H7 (cell line): ENCODE results near the gene HSPA1L. TPM values are rescaled to one million over a fixed set of nuclear protein-coding genes. Genes with fewer than 3 reads are reported as not detected.
"Not testable (repeated sequence)": the region's sequence is repeated elsewhere in the genome, so short reads cannot be mapped to it uniquely, and the experiment has no call there.

Experiments used
- DNase-seq: peaks from one replicate; pipeline ENCODE4 v3.0.0; 2012
- H3K27me3 ChIP-seq: 2 replicates; pipeline ENCODE4 v1.6.0; 2011; ENCODE audit warnings: mild to moderate bottlenecking, low read length; ENCODE audit not compliant: control insufficient read depth, insufficient read depth
- H3K36me3 ChIP-seq: replicated peaks from 2 replicates; pipeline ENCODE4 v1.5.1; 2011; ENCODE audit warnings: low read length; ENCODE audit not compliant: control insufficient read depth, insufficient read depth
- H3K4me3 ChIP-seq: 2 replicates; pipeline ENCODE4 v1.5.1; 2011; ENCODE audit warnings: low read depth, mild to moderate bottlenecking, control low read depth, low read length, moderate library complexity; ENCODE audit not compliant: insufficient read depth
- total RNA-seq: library from RNA; depleted of rRNA; stranded (reverse); fragments of >200 nt; shearing (Covaris generic); gene quantifications from 2 replicates; pipeline ENCODE4 v1.2.3, GENCODE V29; 2014

Gene HSPA1L
- total RNA-seq, 1 experiment from 2014 or later = 0.55 TPM

GRCh38 chr6:31811645-31812044 is 3.4 kb downstream of the HSPA1L start:
- Histone ChIP-seq H3K36me3 (no peaks in the 10 kb centered on the region), H3K4me3 (no peak overlapping the region), H3K27me3 (no peaks in the 10 kb centered on the region)
- no peak for DNase-seq

DNA sequence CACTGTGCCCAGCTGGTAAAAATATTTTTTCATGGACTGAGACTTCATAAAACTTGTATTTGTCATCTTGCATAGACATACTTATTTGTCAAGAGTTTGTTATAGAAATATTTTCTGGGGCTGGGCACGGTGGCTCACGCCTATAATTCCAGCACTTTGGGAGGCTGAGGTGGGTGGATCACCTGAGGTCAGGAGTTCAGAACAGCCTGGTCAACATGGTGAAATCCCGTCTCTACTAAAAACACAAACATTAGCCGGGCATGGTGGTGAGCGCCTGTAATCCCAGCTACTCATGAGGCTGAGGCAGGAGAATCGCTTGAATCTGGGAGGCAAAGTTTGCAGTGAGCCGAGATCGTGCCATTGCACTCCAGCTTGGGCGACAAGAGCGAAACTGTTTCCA is 6.5 kb downstream of the HSPA1L start:
- not testable (repeated sequence) for DNase-seq

GRCh38 chr6:31806470-31807272 is 8.4 kb downstream of the HSPA1L start, which contains the start of gene LSM2:
Gene LSM2, minus strand, starts transcription at chr6:31806966. Its CDS starts 209 bp downstream, at chr6:31806757.
- peak within 1 kb of the TSS; percentile 92 for H3K4me3 ChIP-seq
- H3K36me3 ChIP-seq = peaks cover 4% of the 10 kb centered on the region
- DNase-seq = peak; percentile 100
- H3K27me3 ChIP-seq = no peaks in the 10 kb centered on the region

More for the DNA sequence above, 6.5 kb downstream of the HSPA1L start:
- H3K27me3 ChIP-seq, H3K4me3 ChIP-seq, H3K36me3 ChIP-seq: not testable (repeated sequence)

DNA sequence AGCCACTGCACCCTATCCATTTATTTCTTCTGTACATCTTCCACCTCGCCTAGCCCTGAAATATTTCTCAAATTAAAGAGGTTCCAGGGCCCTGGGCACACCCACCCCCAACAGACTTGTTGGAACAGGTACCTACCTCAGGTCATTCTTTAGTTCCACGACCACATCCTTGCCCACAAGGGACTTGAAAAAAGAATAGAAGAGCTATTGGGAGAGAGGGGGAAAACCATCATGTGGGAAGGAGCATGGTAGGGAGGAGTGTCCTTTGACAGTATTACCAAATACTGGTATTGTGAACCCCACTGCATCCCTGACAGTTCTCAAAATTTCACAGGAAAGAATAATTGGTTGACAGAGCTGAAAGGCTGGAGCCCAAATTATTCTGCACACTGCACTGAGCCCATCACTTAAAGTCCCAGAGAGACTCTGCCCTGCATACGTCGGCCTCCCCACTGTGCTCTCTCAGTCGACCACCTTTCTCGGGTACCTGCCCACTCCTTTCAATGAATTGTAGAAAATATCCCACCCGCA is 9.1 kb downstream of the HSPA1L start:
- Histone ChIP-seq H3K27me3 (no peaks in the 10 kb centered on the region), H3K4me3 (peak overlapping the region; percentile 92), H3K36me3 (peaks cover 4% of the 10 kb centered on the region)
- no peak for DNase-seq

GRCh38 chr6:31801031-31801927 is 13.8 kb downstream of the HSPA1L start:
- not testable (repeated sequence) for H3K27me3 ChIP-seq, H3K36me3 ChIP-seq, DNase-seq, H3K4me3 ChIP-seq

DNA sequence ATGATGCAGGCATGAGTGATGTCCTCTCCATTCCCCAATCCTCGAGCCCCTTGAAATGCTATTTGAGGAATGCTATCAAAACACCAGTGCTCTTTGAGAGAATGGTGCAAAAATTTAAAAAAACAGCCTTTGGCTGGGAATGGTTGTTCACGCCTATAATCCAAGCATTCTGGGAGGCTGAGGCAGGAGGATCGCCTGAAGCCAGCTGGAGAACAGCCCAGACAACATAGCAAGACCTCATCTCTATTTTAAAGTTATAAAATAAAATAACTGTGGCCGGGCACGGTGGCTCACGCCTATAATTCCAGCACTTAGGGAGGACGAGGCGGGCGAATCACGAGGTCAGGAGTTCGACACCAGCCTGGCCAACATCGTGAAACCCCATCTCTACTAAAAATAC is 15.3 kb downstream of the HSPA1L start:
- no peak for DNase-seq
- no peak overlapping the region for H3K4me3 ChIP-seq
- peaks cover 6% of the 10 kb centered on the region for H3K36me3 ChIP-seq
- H3K27me3 ChIP-seq = no peaks in the 10 kb centered on the region

DNA sequence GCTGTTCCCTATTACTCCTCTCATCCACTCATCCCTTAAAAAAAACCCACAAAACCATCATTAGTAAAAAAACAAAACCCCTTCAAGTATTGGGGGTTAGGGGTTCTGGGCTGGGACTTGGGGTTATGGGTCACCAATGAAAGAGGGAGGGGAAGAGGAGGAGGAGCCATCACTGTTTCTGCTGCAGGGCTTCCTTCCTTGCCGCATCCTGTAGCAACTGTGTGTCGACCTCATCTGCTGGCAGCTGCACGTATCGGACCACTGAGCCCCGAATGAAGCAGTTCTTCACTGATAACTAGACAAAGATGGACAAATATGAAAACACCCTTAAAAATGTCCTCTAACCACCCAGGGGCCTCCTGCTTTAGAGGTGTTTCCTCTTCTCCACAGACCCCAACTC is 17.5 kb downstream of the HSPA1L start:
- no peak overlapping the region for H3K4me3 ChIP-seq
- peaks cover 2% of the 10 kb centered on the region for H3K36me3 ChIP-seq
- DNase-seq = no peak
- H3K27me3 ChIP-seq = no peaks in the 10 kb centered on the region

GRCh38 chr6:31796993-31797385 is 18.1 kb downstream of the HSPA1L start:
- Histone ChIP-seq H3K36me3 (peaks cover 6% of the 10 kb centered on the region), H3K27me3 (no peaks in the 10 kb centered on the region), H3K4me3 (no peak overlapping the region)
- no peak for DNase-seq

DNA sequence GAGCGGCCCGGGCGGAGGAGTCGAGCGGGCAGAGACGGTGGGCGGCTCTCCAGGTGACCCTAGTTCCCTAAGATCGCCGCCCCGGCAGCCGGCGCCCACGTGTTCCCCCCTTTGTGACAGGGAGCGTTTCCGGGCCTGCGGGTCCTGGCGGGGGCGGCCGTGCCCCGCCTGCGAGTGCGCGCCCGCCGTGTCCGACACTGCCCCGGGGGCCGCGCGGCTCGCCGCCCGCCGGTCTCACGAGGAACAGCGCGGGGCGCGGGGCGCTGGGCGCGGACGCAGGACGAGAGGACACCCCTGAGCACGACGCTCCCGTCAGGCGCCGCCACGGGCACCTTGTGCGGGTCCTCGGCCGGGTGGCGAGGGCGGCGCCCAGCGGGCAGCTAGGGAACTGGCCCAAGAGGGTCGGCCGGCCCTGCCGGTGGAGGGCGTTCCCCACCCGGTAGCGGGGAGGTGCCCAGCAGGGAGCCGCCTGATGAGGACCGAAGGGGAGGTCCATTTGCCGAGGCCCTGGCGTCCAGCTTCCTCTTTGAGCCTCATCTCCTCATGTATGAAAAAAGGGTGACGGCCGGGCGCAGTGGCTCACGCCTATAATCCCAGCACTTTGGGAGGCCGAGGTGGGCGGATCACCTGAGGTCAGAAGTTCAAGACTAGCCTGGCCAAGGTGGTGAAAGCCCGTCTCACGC is 19.3 kb downstream of the HSPA1L start, which contains the start of gene VARS1:
Gene VARS1, minus strand, starts transcription at position 137 of the 683 bp plus-strand sequence. CDS start 535 bp downstream, outside the sequence.
- H3K36me3 ChIP-seq = peaks cover 11% of the 10 kb centered on the region
- H3K27me3 ChIP-seq = no peaks in the 10 kb centered on the region
- H3K4me3 ChIP-seq = peak within 1 kb of the TSS; percentile 74
- peak; percentile 100 for DNase-seq

DNA sequence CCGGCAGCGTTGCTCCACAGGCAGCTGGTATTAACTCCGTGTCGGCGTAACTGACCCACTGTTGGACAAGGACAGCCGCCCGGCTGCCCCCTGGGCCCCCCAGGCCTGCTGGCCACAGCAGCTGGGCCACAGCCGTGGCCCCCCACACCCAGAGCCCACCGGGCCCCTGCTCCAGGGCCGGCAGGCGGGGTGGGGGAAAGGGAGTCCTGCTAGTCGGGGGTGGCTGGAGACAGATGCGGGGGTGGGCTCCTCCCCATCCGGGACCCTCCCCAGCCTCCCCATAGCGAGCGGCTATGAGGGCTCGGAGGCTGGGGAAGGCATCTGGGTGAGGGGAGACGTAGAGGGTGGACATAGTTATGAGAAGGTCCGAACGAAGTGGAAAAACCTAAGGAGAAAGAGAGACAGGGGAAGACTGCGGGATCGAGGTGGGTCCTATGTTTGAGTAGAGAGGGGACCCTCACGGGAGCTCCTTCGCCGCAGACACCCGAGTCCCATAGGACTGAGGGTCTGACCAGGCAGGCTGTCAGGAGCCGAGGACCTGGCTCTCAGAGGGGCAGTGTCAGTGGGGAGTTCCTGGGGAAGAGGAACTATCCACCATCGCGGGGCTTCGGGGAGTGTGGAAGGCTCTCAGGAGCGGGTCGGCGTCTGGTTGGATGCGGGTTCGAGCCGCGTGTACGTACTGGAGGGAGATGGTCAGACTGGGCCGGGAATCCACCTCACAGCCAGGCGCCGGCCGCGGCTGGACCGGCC is 20.0 kb downstream of the HSPA1L start:
- Histone ChIP-seq H3K4me3 (peak overlapping the region; percentile 74), H3K27me3 (no peaks in the 10 kb centered on the region), H3K36me3 (peaks cover 14% of the 10 kb centered on the region)
- DNase-seq = peak; percentile 81

DNA sequence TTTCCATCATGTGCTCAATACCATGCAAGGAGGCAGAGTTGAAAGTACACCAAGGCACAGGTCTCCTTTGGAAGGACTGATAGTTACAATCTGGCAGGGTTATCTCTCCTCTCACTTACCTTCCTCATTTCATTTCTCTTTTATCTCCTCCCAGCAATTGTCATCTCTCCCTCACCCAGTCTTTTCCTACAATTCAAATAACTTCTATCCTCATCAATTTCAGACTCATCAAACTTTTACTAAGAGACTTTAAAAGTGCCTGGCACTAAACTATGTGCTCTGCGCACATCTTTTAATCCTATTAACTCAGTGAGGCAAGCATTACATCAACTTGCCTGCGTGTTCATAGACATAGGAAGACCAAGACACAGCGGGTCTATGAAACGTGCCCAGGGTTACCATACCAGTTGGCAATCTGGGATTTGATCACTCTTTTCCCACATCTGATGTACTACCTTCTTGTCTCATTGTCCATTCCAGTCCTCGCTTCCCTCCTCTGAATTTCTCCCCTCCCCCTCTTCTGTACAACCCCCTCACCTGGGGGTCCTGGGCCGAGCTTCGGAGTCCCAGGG is 20.7 kb downstream of the HSPA1L start:
- Histone ChIP-seq H3K36me3 (peaks cover 16% of the 10 kb centered on the region), H3K4me3 (peak overlapping the region; percentile 74), H3K27me3 (no peaks in the 10 kb centered on the region)
- DNase-seq = peak; percentile 76

GRCh38 chr6:31793927-31794245 is 21.2 kb downstream of the HSPA1L start:
- DNase-seq, H3K4me3 ChIP-seq, H3K27me3 ChIP-seq: not testable (repeated sequence)
- H3K36me3 ChIP-seq = peaks cover 18% of the 10 kb centered on the region

GRCh38 chr6:31792761-31793171 is 22.3 kb downstream of the HSPA1L start:
- Histone ChIP-seq H3K36me3 (peaks cover 18% of the 10 kb centered on the region), H3K4me3 (no peak overlapping the region)
- DNase-seq = no peak

More at GRCh38 chr6:31792761-31793171, 22.3 kb downstream of the HSPA1L start:
- H3K27me3 ChIP-seq = no peaks in the 10 kb centered on the region
